ENCODE measurements around the gene CD34. TPM values are rescaled to one million over a fixed set of nuclear protein-coding genes. Genes with fewer than 3 reads are reported as not detected.

CD34 gene
- total RNA-seq, 1 donor: 0.27 TPM

DNA sequence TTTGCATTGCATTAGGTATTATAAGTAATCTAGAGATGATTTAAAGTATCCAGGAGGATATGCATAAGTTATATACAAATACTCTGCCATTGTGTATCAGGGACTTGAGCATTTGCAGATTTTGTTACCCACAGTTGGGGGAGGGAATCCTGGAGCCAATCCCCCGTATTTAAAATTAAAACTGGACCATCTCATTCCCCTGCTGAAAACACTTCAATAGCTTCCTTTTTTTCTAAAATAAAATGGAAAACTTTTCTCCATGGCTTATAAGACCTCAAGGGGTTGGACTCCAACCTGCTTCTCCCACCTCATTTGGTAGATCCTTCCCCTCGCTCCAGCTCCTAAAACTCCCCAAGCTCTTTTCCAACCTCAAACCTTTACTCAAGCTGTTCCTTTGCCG lies 10.4 kb upstream of the CD34 start:
- no peak for TF ChIP-seq CTCF (IDR thresholded peaks at IDR 0.05; ENCODE audit: insufficient read depth, low read length)
- no peak overlapping the region for H3K4me3 ChIP-seq (ENCODE audit: low read depth, low read length)
- no peak for DNase-seq (ENCODE audit: low read depth)

GRCh38 chr1:207920444-207921021 lies 9.6 kb upstream of the CD34 start:
- DNase-seq (ENCODE audit: low read depth): peak; percentile 57
- no peak for TF ChIP-seq CTCF (IDR thresholded peaks at IDR 0.05; ENCODE audit: insufficient read depth, low read length)
- H3K4me3 ChIP-seq (ENCODE audit: low read depth, low read length): no peak overlapping the region

DNA sequence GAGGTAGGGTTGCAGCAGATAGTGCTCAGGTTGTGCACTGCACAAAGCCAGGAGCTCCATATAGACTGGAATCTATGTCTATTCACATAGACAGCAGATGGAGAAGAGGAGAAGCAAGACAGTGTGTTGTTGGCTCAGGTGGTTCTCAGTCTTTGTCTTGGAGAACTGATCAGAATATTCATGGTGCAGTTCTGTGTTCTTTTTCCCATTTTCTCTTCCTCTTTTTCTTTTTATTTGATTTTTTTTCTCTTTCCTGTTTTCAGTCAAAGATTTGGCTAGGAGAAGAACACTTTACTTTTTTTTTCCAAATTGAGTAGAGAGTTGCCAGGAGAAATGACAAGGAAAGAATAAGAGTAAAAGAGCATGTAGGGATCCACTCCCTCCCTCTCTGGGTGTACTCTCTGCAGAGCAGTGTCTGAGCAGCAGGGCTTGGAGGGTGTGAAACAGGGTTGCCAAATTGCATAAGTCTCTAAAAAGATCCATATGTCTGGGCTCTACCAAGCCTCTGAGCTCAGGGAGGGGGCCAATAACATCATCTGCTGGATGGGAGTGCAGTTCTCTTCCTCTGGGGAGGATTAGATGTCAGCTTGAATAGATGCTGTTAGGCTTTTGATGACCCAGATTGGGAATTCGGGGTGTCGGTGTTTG lies 8.7 kb upstream of the CD34 start:
- peak; percentile 94 for DNase-seq (ENCODE audit: low read depth)
- no peak for TF ChIP-seq CTCF (IDR thresholded peaks at IDR 0.05; ENCODE audit: insufficient read depth, low read length)
- H3K4me3 ChIP-seq (ENCODE audit: low read depth, low read length): no peak overlapping the region

- no peak for TF ChIP-seq CTCF (IDR thresholded peaks at IDR 0.05; ENCODE audit: insufficient read depth, low read length)
These were observed 7.7 kb upstream of the CD34 start for GRCh38 chr1:207918581-207918980.

GRCh38 chr1:207918011-207918410 lies 7.1 kb upstream of the CD34 start:
- TF ChIP-seq CTCF (IDR thresholded peaks at IDR 0.05; ENCODE audit: insufficient read depth, low read length): no peak
- H3K4me3 ChIP-seq (ENCODE audit: low read depth, low read length): no peak overlapping the region
- no peak for DNase-seq (ENCODE audit: low read depth)

More at GRCh38 chr1:207918581-207918980, 7.7 kb upstream of the CD34 start:
- no peak for DNase-seq (ENCODE audit: low read depth)
- H3K4me3 ChIP-seq (ENCODE audit: low read depth, low read length): no peak overlapping the region

- H3K4me3 ChIP-seq (ENCODE audit: low read depth, low read length): no peak overlapping the region
- no peak for DNase-seq (ENCODE audit: low read depth)
- TF ChIP-seq CTCF (IDR thresholded peaks at IDR 0.05; ENCODE audit: insufficient read depth, low read length): no peak
These were observed 6.2 kb upstream of the CD34 start for GRCh38 chr1:207917080-207917479.
